Renal cortical epithelial cell (primary cell): ENCODE data around the gene STIMATE. TPM values are rescaled to one million over a fixed set of nuclear protein-coding genes. Genes with fewer than 3 reads are reported as not detected.

Experiments used
- DNase-seq: peaks from one replicate; pipeline ENCODE4 v3.0.0-alpha.2; 2011; ENCODE audit warnings: low read depth
- total RNA-seq: library from RNA; depleted of rRNA; stranded (reverse); fragments of >200 nt; gene quantifications from 2 replicates; pipeline ENCODE4 v1.2.3, GENCODE V29; 2014

The STIMATE gene
- total RNA-seq, 1 donor from 2014 or later = 12.1 TPM

GRCh38 chr3:52870471-52870870 lies 26.9 kb downstream of the STIMATE start:
- no peak for DNase-seq

- DNase-seq = no peak
These were observed 30.9 kb downstream of the STIMATE start for GRCh38 chr3:52866427-52866826.

DNA sequence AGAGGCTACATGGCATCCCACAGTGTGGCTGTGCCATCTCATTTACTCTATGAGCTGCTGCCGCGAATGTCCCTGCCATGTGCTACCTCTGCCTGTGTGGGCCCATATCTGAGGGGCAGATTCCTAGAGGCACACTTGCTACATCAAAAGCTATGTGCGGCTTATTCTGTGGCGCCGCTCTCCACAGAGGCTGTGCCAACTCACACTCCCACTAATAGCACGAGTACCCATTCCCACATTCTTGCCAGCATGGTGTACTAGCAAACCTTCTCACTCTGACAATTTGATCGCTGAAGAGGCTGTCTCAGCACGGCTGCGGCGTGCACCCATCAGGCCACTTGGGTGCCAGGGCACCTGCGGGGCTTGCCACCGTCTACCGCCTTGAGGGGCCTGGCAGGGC lies 31.4 kb downstream of the STIMATE start:
- no peak for DNase-seq

- no peak for DNase-seq
These were observed 37.0 kb downstream of the STIMATE start for GRCh38 chr3:52860424-52860768.

- no peak for DNase-seq
These were observed 37.5 kb downstream of the STIMATE start for GRCh38 chr3:52859686-52860423.

GRCh38 chr3:52857864-52858263 lies 39.5 kb downstream of the STIMATE start:
- DNase-seq = no peak

GRCh38 chr3:52857133-52857532 lies 40.2 kb downstream of the STIMATE start:
- no peak for DNase-seq

DNA sequence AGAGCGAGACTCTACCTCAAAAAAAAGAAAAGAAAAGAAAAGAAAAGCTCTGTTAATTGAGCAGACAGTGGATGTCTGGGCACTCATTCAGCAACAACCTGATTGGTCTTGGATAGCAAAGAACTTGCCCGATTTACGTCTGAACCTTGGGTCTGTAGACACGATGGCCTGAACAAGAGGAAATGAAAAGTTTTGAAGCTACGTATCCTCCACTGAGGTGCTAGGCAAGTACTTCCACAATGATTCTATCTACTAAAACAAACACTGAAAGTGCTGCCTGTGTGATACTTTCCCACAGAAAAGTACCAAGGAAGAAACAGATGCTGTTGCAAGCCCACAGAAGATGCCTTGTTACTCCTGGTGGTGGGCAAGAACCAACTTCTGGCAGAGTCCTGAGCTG lies 40.7 kb downstream of the STIMATE start:
- DNase-seq = no peak

DNA sequence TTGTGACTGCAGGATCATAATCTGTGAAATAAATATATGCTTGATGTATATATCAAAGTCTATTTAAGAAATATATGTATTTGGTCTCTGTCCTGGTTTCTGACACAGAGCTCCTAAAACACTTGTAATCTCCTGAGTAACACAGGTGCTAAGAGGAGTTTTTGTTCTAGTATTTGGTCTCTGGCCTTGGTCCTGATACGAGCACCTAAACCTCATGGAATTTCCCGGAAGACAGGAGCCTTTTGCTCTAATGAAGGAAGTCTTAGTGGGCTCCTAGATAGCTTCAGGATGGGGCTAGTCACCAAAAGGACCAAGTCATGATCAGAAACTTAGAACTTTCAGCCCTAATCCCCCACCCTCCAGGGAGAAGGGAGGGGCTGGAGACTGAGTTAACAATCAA lies 43.3 kb downstream of the STIMATE start:
- peak; percentile 11 for DNase-seq

DNA sequence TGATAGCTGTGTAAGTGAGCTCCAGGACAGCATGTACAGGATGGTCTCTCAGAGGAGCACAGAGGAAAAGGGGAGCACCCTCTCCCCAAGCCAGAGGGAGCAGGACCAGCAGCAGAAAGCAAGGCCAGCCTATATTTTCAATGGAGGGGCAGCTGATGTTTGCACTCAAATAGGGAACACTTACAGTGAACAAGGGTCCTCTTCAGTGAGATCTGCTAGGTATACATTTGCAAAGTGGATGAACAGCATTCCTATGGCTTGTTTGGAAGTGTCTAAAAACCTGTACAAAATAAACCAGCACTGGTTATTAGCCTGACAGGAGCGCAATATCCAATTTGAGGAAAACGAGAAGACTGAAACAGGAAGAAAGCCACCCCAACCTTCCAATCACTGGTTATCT lies 44.9 kb downstream of the STIMATE start:
- DNase-seq = no peak

GRCh38 chr3:52851348-52851747 lies 46.0 kb downstream of the STIMATE start:
- peak; percentile 56 for DNase-seq

DNA sequence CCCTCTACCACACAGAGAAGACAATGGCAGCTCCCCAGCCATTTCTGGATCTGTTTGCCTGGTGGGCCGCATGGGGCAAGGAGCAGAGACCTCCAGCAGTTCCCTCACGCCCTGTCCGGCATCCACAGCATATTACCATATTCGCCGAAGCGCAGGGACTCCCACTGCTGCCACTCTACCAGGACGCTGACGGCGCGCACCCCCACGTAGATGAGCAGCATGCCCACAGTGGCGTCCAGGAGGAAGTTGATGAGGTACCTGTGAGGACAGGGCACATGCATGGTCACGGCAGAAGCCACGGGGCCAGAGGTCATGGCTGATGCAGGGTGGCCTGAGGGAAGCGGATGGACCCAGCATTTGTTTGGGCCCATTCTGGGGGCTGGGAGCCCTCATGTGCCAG lies 47.7 kb downstream of the STIMATE start:
- no peak for DNase-seq

DNA sequence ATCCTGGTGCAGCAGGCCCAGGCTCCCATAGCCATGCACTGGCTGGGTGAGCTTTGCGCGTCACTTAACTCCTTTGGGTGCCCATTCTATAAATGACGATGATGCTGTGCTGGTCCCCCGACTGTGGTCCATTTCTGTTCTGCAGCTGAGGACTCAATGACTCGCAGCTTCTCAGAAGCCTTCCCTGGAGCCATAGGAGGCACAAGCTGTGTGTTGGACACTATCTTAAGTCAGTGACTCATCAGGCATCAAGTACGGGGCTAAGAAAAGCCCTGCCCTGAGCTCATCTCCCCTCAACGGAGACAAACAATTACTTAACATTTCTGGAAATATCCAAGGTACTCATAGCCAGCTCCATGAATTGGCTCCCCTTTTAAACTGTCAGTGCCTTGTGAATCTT lies 48.7 kb downstream of the STIMATE start:
- peak; percentile 16 for DNase-seq

DNA sequence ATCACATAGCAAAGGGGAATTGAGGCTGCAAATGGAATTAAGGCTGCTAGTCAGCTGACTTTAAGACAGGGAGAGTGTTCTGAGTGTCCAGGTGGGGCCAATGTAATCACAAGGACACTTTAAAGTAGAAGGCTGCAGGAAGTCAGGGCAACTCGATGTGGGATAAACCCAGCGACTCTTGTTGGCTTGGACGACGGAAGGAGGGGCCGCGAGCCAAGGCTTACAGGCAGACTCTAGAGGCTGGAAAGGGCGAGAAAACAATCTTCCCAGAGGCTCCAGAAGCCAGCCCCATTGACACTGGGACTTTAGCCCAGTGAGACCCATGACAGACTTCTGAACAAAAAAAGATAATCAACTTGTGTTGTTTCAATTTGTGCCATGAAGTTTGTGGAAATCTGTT lies 49.6 kb downstream of the STIMATE start:
- DNase-seq = no peak

GRCh38 chr3:52847241-52847640 lies 50.1 kb downstream of the STIMATE start:
- DNase-seq = no peak

GRCh38 chr3:52846432-52846965 lies 50.8 kb downstream of the STIMATE start:
- DNase-seq = no peak

- no peak for DNase-seq
These were observed 51.5 kb downstream of the STIMATE start for GRCh38 chr3:52845691-52846431.

- no peak for DNase-seq
These were observed 52.2 kb downstream of the STIMATE start for GRCh38 chr3:52845157-52845556.

GRCh38 chr3:52844290-52844975 lies 52.9 kb downstream of the STIMATE start:
- no peak for DNase-seq

DNA sequence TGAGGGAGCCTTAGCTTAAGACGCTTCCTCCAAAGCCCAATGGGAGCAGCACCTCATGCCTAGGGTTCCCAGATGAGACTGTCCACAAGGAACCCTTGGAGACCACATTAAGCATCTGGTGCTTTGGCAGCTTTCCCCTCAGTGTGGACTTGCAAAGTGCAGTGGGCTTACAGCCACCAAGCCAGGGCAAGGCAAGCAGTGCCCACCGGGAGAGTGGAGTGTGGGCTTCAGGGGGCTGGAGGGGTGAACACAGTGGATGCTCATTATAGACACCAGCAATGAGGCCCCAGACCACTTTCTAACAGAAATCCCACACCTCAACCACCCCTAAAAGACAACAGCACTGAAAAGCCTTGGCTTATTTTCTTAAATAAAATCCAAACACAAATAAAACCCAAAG lies 53.5 kb downstream of the STIMATE start:
- DNase-seq = no peak

DNA sequence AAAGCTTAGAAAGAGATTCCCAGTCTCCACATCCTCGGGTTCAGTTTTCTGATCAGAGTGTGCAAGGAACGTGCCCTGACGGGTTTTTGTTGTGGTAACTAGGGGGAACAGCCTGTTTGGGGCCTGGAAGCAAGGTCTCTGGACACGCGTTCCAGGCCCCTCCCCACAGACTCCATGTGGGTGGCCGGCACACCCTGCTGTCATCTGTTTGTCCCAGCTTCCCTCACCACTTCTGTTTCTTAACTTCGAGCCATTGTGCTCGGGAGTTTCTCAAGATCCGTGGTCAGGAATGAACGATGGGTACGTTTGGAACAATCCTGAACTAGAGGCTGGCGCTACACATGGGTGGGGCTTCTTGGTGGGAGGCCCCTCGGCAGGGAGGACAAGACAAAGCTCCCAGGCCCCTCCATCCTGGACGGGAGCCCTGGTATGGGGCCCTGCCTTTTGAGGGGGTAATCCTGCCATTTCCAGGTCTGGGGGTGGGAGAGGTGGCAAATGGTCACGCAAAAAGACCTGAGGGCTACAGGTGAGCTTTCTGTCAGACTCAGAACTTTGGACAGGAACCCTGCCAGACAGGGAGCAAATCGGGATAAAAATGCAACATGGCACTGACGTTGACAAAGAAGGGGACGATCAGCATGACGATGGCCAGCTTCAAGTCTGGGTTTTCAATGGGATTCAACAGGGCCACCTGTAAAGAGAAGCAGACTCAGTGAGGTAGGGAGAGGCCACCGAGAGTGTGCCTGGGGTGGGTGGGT lies 54.1 kb downstream of the STIMATE start:
- DNase-seq = no peak

DNA sequence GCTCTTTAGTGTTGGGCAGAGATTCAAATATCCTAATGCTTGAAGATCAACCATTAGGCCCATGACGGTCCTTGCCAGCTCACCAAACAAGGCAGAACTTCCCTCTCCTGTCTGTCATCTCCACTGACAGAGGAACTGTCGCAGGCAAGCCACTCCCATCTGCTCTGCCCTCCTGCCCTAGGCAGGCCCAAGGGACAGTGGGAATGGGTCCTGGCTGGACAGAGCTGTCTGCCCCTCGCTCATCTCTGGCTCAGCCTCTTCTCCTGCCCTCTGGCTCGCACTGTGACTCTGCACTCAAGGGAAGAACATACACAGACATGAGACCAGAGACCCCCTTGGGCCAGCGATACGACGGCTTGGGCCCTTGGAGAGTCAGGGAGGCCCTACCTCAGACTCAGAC lies 54.9 kb downstream of the STIMATE start:
- DNase-seq = no peak
